OCI-LY3 (cell line): Measurements from ENCODE around the gene PATL2.
"Not testable (repeated sequence)": the region's sequence is repeated elsewhere in the genome, so short reads cannot be mapped to it uniquely, and the experiment has no call there.

Experiments used
- H2AFZ ChIP-seq: fragments of 200-600, 300-600 bp; shearing (Covaris generic); 2 replicates; pipeline ENCODE4 v1.6.0; 2014; ENCODE audit warnings: antibody characterized with exemption, low read depth, low read length
- H3K27ac ChIP-seq: fragments of 200-600, 300-600 bp; sonication (generic); 2 replicates; pipeline ENCODE4 v1.5.1; 2014; ENCODE audit warnings: mild to moderate bottlenecking, low read length, moderate library complexity, mixed read lengths
- H3K27me3 ChIP-seq: fragments of 200-600, 300-600 bp; sonication (generic); 2 replicates; pipeline ENCODE4 v1.6.1; 2014; ENCODE audit warnings: low read depth, low read length, mixed read lengths
- H3K36me3 ChIP-seq: fragments of 200-600, 300-600 bp; sonication (generic); replicated peaks from 2 replicates; pipeline ENCODE3; 2014; ENCODE audit warnings: low read depth, low read length, mixed read lengths
- H3K4me1 ChIP-seq: fragments of 300-600, 200-600 bp; sonication (generic); 2 replicates; pipeline ENCODE4 v1.6.1; 2014; ENCODE audit warnings: low read length, mixed read lengths
- H3K4me2 ChIP-seq: fragments of 200-600, 300-600 bp; sonication (generic); 2 replicates; pipeline ENCODE4 v1.6.1; 2014; ENCODE audit warnings: low read length, mixed read lengths
- H3K4me3 ChIP-seq: fragments of 300-600, 200-600 bp; sonication (generic); 2 replicates; pipeline ENCODE4 v1.5.1; 2014; ENCODE audit warnings: antibody characterized with exemption, mild to moderate bottlenecking, low read length, moderate library complexity
- H3K79me2 ChIP-seq: fragments of 300-600, 200-600 bp; shearing (Covaris generic); 2 replicates; pipeline ENCODE4 v1.6.1; 2014; ENCODE audit warnings: mild to moderate bottlenecking, low read length, mixed read lengths
- H3K9ac ChIP-seq: fragments of 300-600, 200-600 bp; shearing (Covaris generic); 2 replicates; pipeline ENCODE4 v1.6.0; 2014; ENCODE audit warnings: mild to moderate bottlenecking, low read length, moderate library complexity
- H3K9me3 ChIP-seq: fragments of 200-600, 300-600 bp; shearing (Covaris generic); 2 replicates; pipeline ENCODE4 v1.6.1; 2014; ENCODE audit warnings: low read length, mixed read lengths; ENCODE audit not compliant: insufficient read depth
- H4K20me1 ChIP-seq: fragments of 200-600, 300-600 bp; sonication (generic); 2 replicates; pipeline ENCODE4 v1.6.1; 2016; ENCODE audit warnings: low read length, mixed read lengths; ENCODE audit not compliant: insufficient read depth
- CTCF ChIP-seq: fragments of 200-600, 300-600 bp; sonication (generic); IDR thresholded peaks from 2 replicates; pipeline ENCODE4 v1.5.1; 2014; ENCODE audit warnings: antibody characterized with exemption, low read length, low read depth
- EZH2phosphoT487 ChIP-seq: fragments of 200-600 bp; shearing (Covaris generic); IDR thresholded peaks from 2 replicates; pipeline ENCODE4 v1.6.1; 2018; ENCODE audit warnings: antibody characterized with exemption, mixed run types, low read depth

PATL2 gene

GRCh38 chr15:44710236-44711095 lies 657 bp downstream of the PATL2 start:
- Histone ChIP-seq H3K27ac (peak overlapping the region; percentile 96), H3K4me2 (peak overlapping the region; percentile 91), H3K36me3 (peaks cover 40% of the 10 kb centered on the region), H3K4me3 (peak overlapping the region; percentile 96), H3K79me2 (peaks cover 63% of the 10 kb centered on the region), H2AFZ (no peak overlapping the region; the same call in 1 of the 2 replicates), H4K20me1 (peaks cover 37% of the 10 kb centered on the region), H3K9ac (peak overlapping the region; percentile 99), H3K27me3 (no peaks in the 10 kb centered on the region), H3K4me1 (peaks cover 32% of the 10 kb centered on the region), H3K9me3 (no peaks in the 10 kb centered on the region)
- TF ChIP-seq CTCF (peak; percentile 78), EZH2phosphoT487 (no peak)

GRCh38 chr15:44706946-44707636 lies 4.0 kb downstream of the PATL2 start:
- no peak overlapping the region for H3K9ac ChIP-seq
- TF ChIP-seq CTCF, result no peak
- no peak for TF ChIP-seq EZH2phosphoT487

GRCh38 chr15:44706401-44706800 lies 4.7 kb downstream of the PATL2 start:
- Histone ChIP-seq H3K27ac (no peak overlapping the region), H3K9me3 (no peaks in the 10 kb centered on the region), H3K36me3 (peaks cover 3% of the 10 kb centered on the region), H3K27me3 (no peaks in the 10 kb centered on the region), H3K79me2 (peaks cover 22% of the 10 kb centered on the region), H2AFZ (no peak overlapping the region), H3K4me3 (no peak overlapping the region), H3K4me2 (no peak overlapping the region), H3K4me1 (peaks cover 10% of the 10 kb centered on the region), H3K9ac (no peak overlapping the region), H4K20me1 (no peaks in the 10 kb centered on the region)
- TF ChIP-seq CTCF (no peak), EZH2phosphoT487 (no peak)

More at GRCh38 chr15:44706946-44707636, 4.0 kb downstream of the PATL2 start:
- Histone ChIP-seq H4K20me1 (peaks cover 3% of the 10 kb centered on the region), H3K9me3 (no peaks in the 10 kb centered on the region), H3K4me1 (peaks cover 10% of the 10 kb centered on the region), H2AFZ (no peak overlapping the region), H3K4me2 (no peak overlapping the region), H3K79me2 (peaks cover 29% of the 10 kb centered on the region), H3K4me3 (no peak overlapping the region), H3K36me3 (peaks cover 10% of the 10 kb centered on the region), H3K27ac (no peak overlapping the region), H3K27me3 (no peaks in the 10 kb centered on the region)

GRCh38 chr15:44705986-44706385 lies 5.1 kb downstream of the PATL2 start:
- H3K9me3 ChIP-seq, result no peaks in the 10 kb centered on the region
- H3K4me1 ChIP-seq, result peaks cover 11% of the 10 kb centered on the region
- no peak overlapping the region for H3K4me3 ChIP-seq
- H3K4me2 ChIP-seq, result no peak overlapping the region
- peaks cover 18% of the 10 kb centered on the region for H3K79me2 ChIP-seq
- no peak overlapping the region for H3K9ac ChIP-seq
- H2AFZ ChIP-seq, result no peak overlapping the region
- H4K20me1 ChIP-seq, result no peaks in the 10 kb centered on the region
- no peak overlapping the region for H3K27ac ChIP-seq
- no peaks in the 10 kb centered on the region for H3K27me3 ChIP-seq
- H3K36me3 ChIP-seq, result peaks cover 3% of the 10 kb centered on the region
- TF ChIP-seq CTCF (no peak), EZH2phosphoT487 (no peak)

GRCh38 chr15:44700676-44701075 lies 10.4 kb downstream of the PATL2 start:
- H3K79me2 ChIP-seq, H3K36me3 ChIP-seq, H3K4me2 ChIP-seq, H3K27ac ChIP-seq, H3K4me1 ChIP-seq, H3K9ac ChIP-seq, H2AFZ ChIP-seq, H3K9me3 ChIP-seq, H3K4me3 ChIP-seq, H4K20me1 ChIP-seq, H3K27me3 ChIP-seq: not testable (repeated sequence)
